ENCODE data around the gene RPS25. TPM values are rescaled to one million over a fixed set of nuclear protein-coding genes. Genes with fewer than 3 reads are reported as not detected.
A peak's percentile ranks its signal among the peaks of the same experiment; 100 is the strongest.

RPS25 gene
- total and polyA plus RNA-seq, 9 of the 15 experiments (the other 6 are each of a cell fraction or from before 2014, with no cell fraction given), result 1,553 to 5,486 (median 2,471) TPM

DNA sequence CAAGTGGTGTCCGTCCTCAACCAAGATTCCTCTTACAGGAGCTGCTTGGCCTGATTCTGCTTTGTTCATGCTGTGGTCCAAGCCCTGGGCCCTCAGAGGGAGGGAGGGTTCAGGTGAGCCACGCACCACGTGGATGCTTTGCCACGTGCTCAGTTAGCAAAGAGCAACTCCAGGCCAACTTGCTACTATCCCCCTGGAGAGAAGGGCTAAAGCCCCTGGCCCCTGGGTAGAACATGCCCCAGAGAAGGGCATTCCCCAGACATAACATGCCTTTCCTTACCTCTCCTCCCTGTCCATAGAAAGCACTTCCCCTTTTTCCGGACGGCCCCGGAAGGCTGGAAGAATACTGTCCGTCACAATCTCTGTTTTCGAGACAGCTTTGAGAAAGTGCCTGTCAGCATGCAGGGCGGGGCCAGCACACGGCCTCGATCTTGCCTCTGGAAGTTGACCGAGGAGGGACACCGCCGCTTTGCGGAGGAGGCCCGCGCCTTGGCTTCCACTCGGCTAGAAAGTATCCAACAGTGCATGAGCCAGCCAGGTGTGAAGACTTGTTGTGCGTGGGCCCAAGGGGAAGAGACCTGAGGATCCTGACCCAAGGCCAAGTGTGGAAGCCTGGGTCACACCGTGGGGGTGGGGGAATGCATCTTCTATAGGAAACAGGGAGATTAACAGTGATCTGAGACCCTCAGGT, 37.8 kb downstream of the RPS25 start (continued):
- TF ChIP-seq, protein P1, sequence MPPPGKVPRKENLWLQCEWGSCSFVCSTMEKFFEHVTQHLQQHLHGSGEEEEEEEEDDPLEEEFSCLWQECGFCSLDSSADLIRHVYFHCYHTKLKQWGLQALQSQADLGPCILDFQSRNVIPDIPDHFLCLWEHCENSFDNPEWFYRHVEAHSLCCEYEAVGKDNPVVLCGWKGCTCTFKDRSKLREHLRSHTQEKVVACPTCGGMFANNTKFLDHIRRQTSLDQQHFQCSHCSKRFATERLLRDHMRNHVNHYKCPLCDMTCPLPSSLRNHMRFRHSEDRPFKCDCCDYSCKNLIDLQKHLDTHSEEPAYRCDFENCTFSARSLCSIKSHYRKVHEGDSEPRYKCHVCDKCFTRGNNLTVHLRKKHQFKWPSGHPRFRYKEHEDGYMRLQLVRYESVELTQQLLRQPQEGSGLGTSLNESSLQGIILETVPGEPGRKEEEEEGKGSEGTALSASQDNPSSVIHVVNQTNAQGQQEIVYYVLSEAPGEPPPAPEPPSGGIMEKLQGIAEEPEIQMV (tag; conservative IDR thresholded peaks at IDR 0.05; ENCODE audit: low read depth), result no peak
- TF ChIP-seq, protein P2, sequence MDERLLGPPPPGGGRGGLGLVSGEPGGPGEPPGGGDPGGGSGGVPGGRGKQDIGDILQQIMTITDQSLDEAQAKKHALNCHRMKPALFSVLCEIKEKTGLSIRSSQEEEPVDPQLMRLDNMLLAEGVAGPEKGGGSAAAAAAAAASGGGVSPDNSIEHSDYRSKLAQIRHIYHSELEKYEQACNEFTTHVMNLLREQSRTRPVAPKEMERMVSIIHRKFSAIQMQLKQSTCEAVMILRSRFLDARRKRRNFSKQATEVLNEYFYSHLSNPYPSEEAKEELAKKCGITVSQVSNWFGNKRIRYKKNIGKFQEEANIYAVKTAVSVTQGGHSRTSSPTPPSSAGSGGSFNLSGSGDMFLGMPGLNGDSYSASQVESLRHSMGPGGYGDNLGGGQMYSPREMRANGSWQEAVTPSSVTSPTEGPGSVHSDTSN (CRISPR knock-in tag; IDR thresholded peaks at IDR 0.05; ENCODE audit: low read depth), result peak; percentile 58
- TF ChIP-seq, protein P2 (tag; conservative IDR thresholded peaks at IDR 0.05; ENCODE audit: low read depth), result peak; percentile 93
- TF ChIP-seq, protein P3, sequence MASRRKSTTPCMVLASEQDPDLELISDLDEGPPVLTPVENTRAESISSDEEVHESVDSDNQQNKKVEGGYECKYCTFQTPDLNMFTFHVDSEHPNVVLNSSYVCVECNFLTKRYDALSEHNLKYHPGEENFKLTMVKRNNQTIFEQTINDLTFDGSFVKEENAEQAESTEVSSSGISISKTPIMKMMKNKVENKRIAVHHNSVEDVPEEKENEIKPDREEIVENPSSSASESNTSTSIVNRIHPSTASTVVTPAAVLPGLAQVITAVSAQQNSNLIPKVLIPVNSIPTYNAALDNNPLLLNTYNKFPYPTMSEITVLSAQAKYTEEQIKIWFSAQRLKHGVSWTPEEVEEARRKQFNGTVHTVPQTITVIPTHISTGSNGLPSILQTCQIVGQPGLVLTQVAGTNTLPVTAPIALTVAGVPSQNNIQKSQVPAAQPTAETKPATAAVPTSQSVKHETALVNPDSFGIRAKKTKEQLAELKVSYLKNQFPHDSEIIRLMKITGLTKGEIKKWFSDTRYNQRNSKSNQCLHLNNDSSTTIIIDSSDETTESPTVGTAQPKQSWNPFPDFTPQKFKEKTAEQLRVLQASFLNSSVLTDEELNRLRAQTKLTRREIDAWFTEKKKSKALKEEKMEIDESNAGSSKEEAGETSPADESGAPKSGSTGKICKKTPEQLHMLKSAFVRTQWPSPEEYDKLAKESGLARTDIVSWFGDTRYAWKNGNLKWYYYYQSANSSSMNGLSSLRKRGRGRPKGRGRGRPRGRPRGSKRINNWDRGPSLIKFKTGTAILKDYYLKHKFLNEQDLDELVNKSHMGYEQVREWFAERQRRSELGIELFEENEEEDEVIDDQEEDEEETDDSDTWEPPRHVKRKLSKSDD (conservative IDR thresholded peaks at IDR 0.05; ENCODE audit: low read length), result no peak
- TF ChIP-seq BCOR (IDR thresholded peaks at IDR 0.05), result peak; percentile 55; the same call in 1 of the 2 replicates
- no peak for TF ChIP-seq COPS2 (conservative IDR thresholded peaks at IDR 0.05)
- TF ChIP-seq HDAC1 (IDR thresholded peaks at IDR 0.05), result peak in 1 of 2 experiments; percentile 89; a peak in 2 of 4 replicates
- TF ChIP-seq GABPB1 (CRISPR knock-in tag; IDR thresholded peaks at IDR 0.05), result peak; percentile 72
- TF ChIP-seq CC2D1A (IDR thresholded peaks at IDR 0.05), result no peak
- peak; percentile 39; the same call in 1 of the 2 replicates for TF ChIP-seq E2F3 (CRISPR knock-in tag; IDR thresholded peaks at IDR 0.05)
- TF ChIP-seq ZKSCAN1 (IDR thresholded peaks at IDR 0.05; ENCODE audit: low read depth, low read length), result no peak
- TF ChIP-seq, protein P4, sequence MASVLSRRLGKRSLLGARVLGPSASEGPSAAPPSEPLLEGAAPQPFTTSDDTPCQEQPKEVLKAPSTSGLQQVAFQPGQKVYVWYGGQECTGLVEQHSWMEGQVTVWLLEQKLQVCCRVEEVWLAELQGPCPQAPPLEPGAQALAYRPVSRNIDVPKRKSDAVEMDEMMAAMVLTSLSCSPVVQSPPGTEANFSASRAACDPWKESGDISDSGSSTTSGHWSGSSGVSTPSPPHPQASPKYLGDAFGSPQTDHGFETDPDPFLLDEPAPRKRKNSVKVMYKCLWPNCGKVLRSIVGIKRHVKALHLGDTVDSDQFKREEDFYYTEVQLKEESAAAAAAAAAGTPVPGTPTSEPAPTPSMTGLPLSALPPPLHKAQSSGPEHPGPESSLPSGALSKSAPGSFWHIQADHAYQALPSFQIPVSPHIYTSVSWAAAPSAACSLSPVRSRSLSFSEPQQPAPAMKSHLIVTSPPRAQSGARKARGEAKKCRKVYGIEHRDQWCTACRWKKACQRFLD (CRISPR knock-in tag; IDR thresholded peaks at IDR 0.05), result peak; percentile 79; the same call in 1 of the 2 replicates
- no peak for TF ChIP-seq GATA2 (CRISPR knock-in tag; IDR thresholded peaks at IDR 0.05)
- TF ChIP-seq, protein P5, sequence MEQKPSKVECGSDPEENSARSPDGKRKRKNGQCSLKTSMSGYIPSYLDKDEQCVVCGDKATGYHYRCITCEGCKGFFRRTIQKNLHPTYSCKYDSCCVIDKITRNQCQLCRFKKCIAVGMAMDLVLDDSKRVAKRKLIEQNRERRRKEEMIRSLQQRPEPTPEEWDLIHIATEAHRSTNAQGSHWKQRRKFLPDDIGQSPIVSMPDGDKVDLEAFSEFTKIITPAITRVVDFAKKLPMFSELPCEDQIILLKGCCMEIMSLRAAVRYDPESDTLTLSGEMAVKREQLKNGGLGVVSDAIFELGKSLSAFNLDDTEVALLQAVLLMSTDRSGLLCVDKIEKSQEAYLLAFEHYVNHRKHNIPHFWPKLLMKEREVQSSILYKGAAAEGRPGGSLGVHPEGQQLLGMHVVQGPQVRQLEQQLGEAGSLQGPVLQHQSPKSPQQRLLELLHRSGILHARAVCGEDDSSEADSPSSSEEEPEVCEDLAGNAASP (IDR thresholded peaks at IDR 0.05), result no peak
- TF ChIP-seq, protein P6, sequence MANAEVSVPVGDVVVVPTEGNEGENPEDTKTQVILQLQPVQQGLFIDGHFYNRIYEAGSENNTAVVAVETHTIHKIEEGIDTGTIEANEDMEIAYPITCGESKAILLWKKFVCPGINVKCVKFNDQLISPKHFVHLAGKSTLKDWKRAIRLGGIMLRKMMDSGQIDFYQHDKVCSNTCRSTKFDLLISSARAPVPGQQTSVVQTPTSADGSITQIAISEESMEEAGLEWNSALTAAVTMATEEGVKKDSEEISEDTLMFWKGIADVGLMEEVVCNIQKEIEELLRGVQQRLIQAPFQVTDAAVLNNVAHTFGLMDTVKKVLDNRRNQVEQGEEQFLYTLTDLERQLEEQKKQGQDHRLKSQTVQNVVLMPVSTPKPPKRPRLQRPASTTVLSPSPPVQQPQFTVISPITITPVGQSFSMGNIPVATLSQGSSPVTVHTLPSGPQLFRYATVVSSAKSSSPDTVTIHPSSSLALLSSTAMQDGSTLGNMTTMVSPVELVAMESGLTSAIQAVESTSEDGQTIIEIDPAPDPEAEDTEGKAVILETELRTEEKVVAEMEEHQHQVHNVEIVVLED (CRISPR knock-in tag; IDR thresholded peaks at IDR 0.05), result no peak
- no peak for TF ChIP-seq SNRNP70 (optimal IDR thresholded peaks at IDR 0.05; ENCODE audit: low read depth, low read length)

Measured in K562 (cell line).